CD4-positive, CD25-positive, alpha-beta regulatory T cell (primary cell): ENCODE results near the gene PHF12. TPM values are rescaled to one million over a fixed set of nuclear protein-coding genes. Genes with fewer than 3 reads are reported as not detected.

Source experiments
- ATAC-seq, 2 donors: fragments of 150-1000 bp; cut with Tn5 transposase; one replicate each; pipeline ENCODE4 v1.10.0; 2021; ENCODE audit warnings: low read depth in 2 of 2, moderate number of reproducible peaks in 2 of 2, moderate library complexity in 1 of 2
- DNase-seq, 3 donors: peaks; one replicate each; pipeline versions ENCODE4 v3.0.0 to v3.0.0-alpha.2; 2012 to 2022; ENCODE audit warnings: mixed read lengths in 1 of 3
- H3K27ac ChIP-seq: one replicate; pipeline ENCODE4 v1.7.0; 2013; ENCODE audit warnings: mild to moderate bottlenecking, low read length; ENCODE audit not compliant: insufficient read depth, poor library complexity, severe bottlenecking
- H3K27me3 ChIP-seq: one replicate; pipeline ENCODE4 v1.7.0; 2013; ENCODE audit warnings: low read length; ENCODE audit not compliant: control insufficient read depth, insufficient read depth
- H3K36me3 ChIP-seq: one replicate; pipeline ENCODE4 v1.7.0; 2013; ENCODE audit warnings: mild to moderate bottlenecking, low read length, moderate library complexity; ENCODE audit not compliant: control insufficient read depth, insufficient read depth
- H3K4me1 ChIP-seq: 2 replicates; pipeline ENCODE4 v1.7.0; 2013; ENCODE audit warnings: mild to moderate bottlenecking, low read length; ENCODE audit not compliant: insufficient read depth, control insufficient read depth, poor library complexity, severe bottlenecking
- H3K4me3 ChIP-seq: one replicate; pipeline ENCODE4 v1.7.0; 2013; ENCODE audit warnings: low read depth, mild to moderate bottlenecking, low read length, moderate library complexity
- H3K9me3 ChIP-seq, 2 experiments: 1 replicate in 1 of 2; 2 replicates in 1 of 2; pipeline ENCODE4 v1.7.0; 2013; ENCODE audit warnings: low read length in 2 of 2, mild to moderate bottlenecking in 1 of 2, moderate library complexity in 1 of 2; ENCODE audit not compliant: control insufficient read depth in 2 of 2
- H3K27ac Mint-ChIP-seq, 3 donors: one replicate each; pipeline ENCODE4 v1.8.0; 2020 to 2022; ENCODE audit warnings: mild to moderate bottlenecking in 3 of 3, mixed read lengths in 3 of 3, moderate library complexity in 2 of 3
- H3K27me3 Mint-ChIP-seq: one replicate; pipeline ENCODE4 v1.8.0; 2022; ENCODE audit warnings: mild to moderate bottlenecking, mixed read lengths
- H3K36me3 Mint-ChIP-seq: one replicate; pipeline ENCODE4 v1.8.0; 2020; ENCODE audit warnings: mixed read lengths
- H3K4me1 Mint-ChIP-seq, 4 donors: one replicate each; pipeline ENCODE4 v1.8.0; 2020 to 2022; ENCODE audit warnings: mixed read lengths in 4 of 4, mild to moderate bottlenecking in 1 of 4
- H3K4me3 Mint-ChIP-seq, 4 donors: one replicate each; pipeline ENCODE4 v1.8.0; 2020 to 2022; ENCODE audit warnings: mild to moderate bottlenecking in 4 of 4, mixed read lengths in 4 of 4, moderate library complexity in 3 of 4
- H3K9me3 Mint-ChIP-seq, 7 donors: one replicate each; pipeline ENCODE4 v1.8.0; 2020 to 2022; ENCODE audit warnings: mixed read lengths in 7 of 7, mild to moderate bottlenecking in 3 of 7, moderate library complexity in 2 of 7
- polyA plus RNA-seq, 4 donors: library from polyadenylated mRNA; unstranded; fragments of 300-500 nt; fragmentation: Illumina TruSeq; gene quantifications; one replicate each; pipeline ENCODE4 v1.2.3, GENCODE V29; 2021
- total RNA-seq: library from RNA; stranded (reverse); gene quantifications from one replicate; pipeline ENCODE4 v1.2.3, GENCODE V29; 2022

Gene PHF12
- total and polyA plus RNA-seq, 5 donors from 2014 or later = 5.4 to 200 (median 6.2) TPM

DNA sequence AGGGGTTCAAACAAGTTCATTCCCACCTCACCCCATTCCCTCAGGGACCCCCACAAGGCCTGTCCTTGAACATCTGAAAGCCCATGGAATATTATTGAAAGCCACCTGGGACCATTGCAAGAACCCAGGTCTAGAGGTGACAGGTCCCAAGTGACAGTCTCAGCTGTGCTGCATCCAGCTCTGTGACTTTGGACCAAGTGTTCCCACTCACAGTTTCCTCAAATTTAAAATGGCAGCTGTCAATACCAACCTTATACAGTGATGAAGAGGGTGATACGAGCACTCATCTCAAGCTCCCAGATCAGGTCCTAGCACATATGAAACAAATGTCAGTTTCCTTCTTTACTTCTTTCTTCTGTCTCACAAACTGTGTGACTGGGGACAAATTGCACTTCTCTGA is 87.4 kb downstream of the PHF12 start:
- ATAC-seq (no peak), DNase-seq (no peak)
- Mint-ChIP-seq H3K27ac (no peak overlapping the region), H3K27me3 (no peaks in the 10 kb centered on the region), H3K4me1 (no peaks in the 10 kb centered on the region), H3K36me3 (peaks cover 11% of the 10 kb centered on the region), H3K9me3 (no peaks in the 10 kb centered on the region), H3K4me3 (no peak overlapping the region)
- Histone ChIP-seq H3K36me3 (peaks cover 11% of the 10 kb centered on the region), H3K4me3 (no peak overlapping the region), H3K27ac (no peak overlapping the region), H3K4me1 (no peaks in the 10 kb centered on the region), H3K27me3 (no peaks in the 10 kb centered on the region), H3K9me3 (no peaks in the 10 kb centered on the region)

GRCh38 chr17:28862561-28862960 is 88.8 kb downstream of the PHF12 start:
- Histone ChIP-seq H3K9me3 (no peaks in the 10 kb centered on the region), H3K36me3 (peaks cover 25% of the 10 kb centered on the region), H3K4me1 (no peaks in the 10 kb centered on the region), H3K27ac (no peak overlapping the region), H3K4me3 (no peak overlapping the region), H3K27me3 (no peaks in the 10 kb centered on the region)
- H3K4me3 Mint-ChIP-seq = peak overlapping the region in 1 of 4 donors; percentile 52
- ATAC-seq (no peak), DNase-seq (no peak)
- H3K27me3 Mint-ChIP-seq = no peaks in the 10 kb centered on the region
- H3K27ac Mint-ChIP-seq = peak overlapping the region in 1 of 3 donors; percentile 76
- no peaks in the 10 kb centered on the region for H3K4me1 Mint-ChIP-seq
- peaks cover 21% of the 10 kb centered on the region for H3K36me3 Mint-ChIP-seq
- no peaks in the 10 kb centered on the region for H3K9me3 Mint-ChIP-seq

DNA sequence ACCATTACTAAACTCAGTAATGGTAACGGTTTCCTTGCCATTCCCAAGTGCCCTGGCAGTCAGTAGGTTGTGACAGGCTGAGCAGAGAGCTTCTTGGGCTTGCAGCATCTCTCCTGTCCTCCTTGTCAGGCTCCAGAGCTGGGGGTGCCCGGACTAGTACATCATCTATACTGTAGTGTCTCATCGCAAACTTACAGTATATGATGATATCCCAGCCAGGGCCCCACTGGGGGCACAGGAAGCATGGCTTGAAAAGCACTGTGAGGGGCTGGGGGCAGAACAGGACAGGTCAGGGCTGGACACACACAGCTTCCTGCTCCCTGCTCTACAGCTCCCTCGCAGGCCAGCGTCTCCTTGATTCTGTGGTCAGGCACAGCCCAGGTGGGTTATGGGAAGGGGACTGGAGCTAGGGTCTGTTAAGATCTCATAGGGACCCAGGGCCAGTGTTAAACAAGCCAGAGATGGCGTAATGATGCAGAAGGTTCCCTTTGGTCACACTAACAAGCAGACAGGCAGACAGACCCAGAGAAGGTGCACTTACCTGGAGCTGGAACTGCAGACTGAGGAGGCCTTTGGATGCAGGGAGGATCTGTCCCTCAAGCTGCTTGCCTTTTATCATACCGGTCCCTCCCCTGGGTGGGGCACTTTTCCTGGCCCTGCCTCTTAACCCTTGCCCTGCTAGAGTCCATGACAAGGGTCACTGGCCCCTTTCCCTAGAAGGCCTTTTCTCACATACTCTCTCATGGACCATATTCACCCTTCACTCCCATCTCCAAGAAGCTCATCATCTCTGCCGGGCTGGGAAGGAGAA is 89.7 kb downstream of the PHF12 start:
- Histone ChIP-seq H3K36me3 (peaks cover 25% of the 10 kb centered on the region), H3K4me3 (no peak overlapping the region), H3K27me3 (no peaks in the 10 kb centered on the region), H3K9me3 (no peaks in the 10 kb centered on the region), H3K27ac (no peak overlapping the region), H3K4me1 (no peaks in the 10 kb centered on the region)
- Mint-ChIP-seq H3K27me3 (no peaks in the 10 kb centered on the region), H3K36me3 (peaks cover 21% of the 10 kb centered on the region), H3K4me1 (no peaks in the 10 kb centered on the region), H3K27ac (peak overlapping the region in 2 of 3 donors; percentile 26 to 59), H3K9me3 (no peaks in the 10 kb centered on the region), H3K4me3 (peak overlapping the region in 2 of 4 donors; percentile 28 to 52)
- no peak for ATAC-seq
- no peak for DNase-seq

DNA sequence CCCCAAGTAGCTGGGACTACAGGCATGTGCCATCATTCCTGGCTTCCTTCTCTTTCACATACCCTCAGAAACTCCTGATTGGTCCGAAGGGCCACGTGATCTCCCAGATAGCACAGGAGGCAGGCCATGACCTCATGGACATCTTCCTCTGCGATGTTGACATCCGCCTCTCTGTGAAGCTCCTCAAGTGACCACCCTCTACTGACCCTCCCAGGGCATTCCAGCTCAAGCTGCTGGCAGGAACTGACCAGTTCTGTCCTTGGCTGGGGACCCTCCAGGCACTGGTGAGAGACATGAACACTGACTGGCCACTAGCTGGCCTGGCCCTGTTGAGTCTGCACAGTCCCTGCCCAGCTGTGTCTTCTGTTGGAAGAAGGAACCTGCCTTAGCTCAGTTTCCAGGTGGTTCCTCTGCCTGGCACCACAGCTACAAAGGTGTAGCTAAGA is 90.9 kb downstream of the PHF12 start:
- Mint-ChIP-seq H3K36me3 (peaks cover 21% of the 10 kb centered on the region), H3K9me3 (no peaks in the 10 kb centered on the region), H3K27ac (no peak overlapping the region), H3K27me3 (no peaks in the 10 kb centered on the region), H3K4me1 (peaks cover 0 to 5% (median 2%) of the 10 kb centered on the region in 4 donors), H3K4me3 (peak overlapping the region in 1 of 4 donors; percentile 23)
- Histone ChIP-seq H3K4me3 (no peak overlapping the region), H3K27ac (no peak overlapping the region), H3K9me3 (no peaks in the 10 kb centered on the region), H3K36me3 (peaks cover 25% of the 10 kb centered on the region), H3K4me1 (peaks cover 5% of the 10 kb centered on the region), H3K27me3 (no peaks in the 10 kb centered on the region)
- DNase-seq (no peak), ATAC-seq (no peak)

GRCh38 chr17:28858801-28859355 is 92.4 kb downstream of the PHF12 start:
- ATAC-seq = no peak
- no peak for DNase-seq
- Histone ChIP-seq H3K4me3 (no peak overlapping the region), H3K27ac (no peak overlapping the region), H3K36me3 (peaks cover 25% of the 10 kb centered on the region), H3K9me3 (no peaks in the 10 kb centered on the region), H3K27me3 (no peaks in the 10 kb centered on the region), H3K4me1 (peaks cover 17% of the 10 kb centered on the region)
- H3K27ac Mint-ChIP-seq = no peak overlapping the region
- peaks cover 21% of the 10 kb centered on the region for H3K36me3 Mint-ChIP-seq
- peaks cover 0 to 18% (median 12%) of the 10 kb centered on the region in 4 donors for H3K4me1 Mint-ChIP-seq
- H3K4me3 Mint-ChIP-seq = peak overlapping the region in 1 of 4 donors; percentile 25
- no peaks in the 10 kb centered on the region for H3K27me3 Mint-ChIP-seq
- no peaks in the 10 kb centered on the region for H3K9me3 Mint-ChIP-seq

- Histone ChIP-seq H3K27ac (no peak overlapping the region), H3K9me3 (no peaks in the 10 kb centered on the region), H3K27me3 (no peaks in the 10 kb centered on the region), H3K4me1 (peaks cover 17% of the 10 kb centered on the region), H3K36me3 (peaks cover 25% of the 10 kb centered on the region), H3K4me3 (no peak overlapping the region)
- no peaks in the 10 kb centered on the region for H3K27me3 Mint-ChIP-seq
- peaks cover 0 to 21% (median 12%) of the 10 kb centered on the region in 4 donors for H3K4me1 Mint-ChIP-seq
- peaks cover 21% of the 10 kb centered on the region for H3K36me3 Mint-ChIP-seq
- no peaks in the 10 kb centered on the region for H3K9me3 Mint-ChIP-seq
- H3K4me3 Mint-ChIP-seq = peak overlapping the region in 2 of 4 donors; percentile 25 to 38
- DNase-seq = no peak
- no peak for ATAC-seq
- no peak overlapping the region for H3K27ac Mint-ChIP-seq
Measured at GRCh38 chr17:28857905-28858800, 93.2 kb downstream of the PHF12 start.

- Mint-ChIP-seq H3K4me1 (peaks cover 0 to 21% (median 12%) of the 10 kb centered on the region in 4 donors), H3K27ac (no peak overlapping the region), H3K9me3 (no peaks in the 10 kb centered on the region), H3K4me3 (peak overlapping the region; percentile 91 to 94 (median 92)), H3K36me3 (peaks cover 18% of the 10 kb centered on the region), H3K27me3 (no peaks in the 10 kb centered on the region)
- no peaks in the 10 kb centered on the region for H3K27me3 ChIP-seq
- no peaks in the 10 kb centered on the region for H3K9me3 ChIP-seq
- peaks cover 17% of the 10 kb centered on the region for H3K4me1 ChIP-seq
- H3K4me3 ChIP-seq = peak overlapping the region; percentile 96
- H3K36me3 ChIP-seq = peaks cover 25% of the 10 kb centered on the region
- ATAC-seq (no peak), DNase-seq (no peak)
- no peak overlapping the region for H3K27ac ChIP-seq
Measured at GRCh38 chr17:28856028-28856574, 95.2 kb downstream of the PHF12 start.
